ENCODE measurements around the gene VRK1.

VRK1 gene

GRCh38 chr14:96863327-96863985, 66.3 kb downstream of the VRK1 start:
- Histone ChIP-seq H2AFZ (ENCODE audit: insufficient read depth, low read length, poor library complexity) (no peak overlapping the region), H3K36me3 (ENCODE audit: control insufficient read depth in 1 of 2, insufficient read depth in 2 of 2, low read length in 2 of 2) (no peaks in the 10 kb centered on the region), H2BK12ac (ENCODE audit: low read length) (no peak overlapping the region), H2BK5ac (ENCODE audit: low read depth, low read length, poor library complexity) (no peak overlapping the region), H2AK5ac (ENCODE audit: low read length) (no peak overlapping the region), H2BK120ac (ENCODE audit: insufficient read depth, low read length, poor library complexity) (no peak overlapping the region), H4K12ac (ENCODE audit: low read depth, low read length) (no peak overlapping the region), H3K4me3 (ENCODE audit: low read depth, low read length) (no peak overlapping the region), H3K23ac (ENCODE audit: low read length) (no peak overlapping the region), H3K4me2 (ENCODE audit: low read length) (no peak overlapping the region), H3K79me2 (ENCODE audit: control insufficient read depth, insufficient read depth, low read length, poor library complexity) (no peaks in the 10 kb centered on the region), H3K4me1 (ENCODE audit: control insufficient read depth in 1 of 2, insufficient read depth in 2 of 2, low read length in 2 of 2) (no peaks in the 10 kb centered on the region), H3K18ac (ENCODE audit: low read length) (no peak overlapping the region), H3K27ac (ENCODE audit: low read depth, low read length) (no peak overlapping the region), H3K79me1 (ENCODE audit: low read length) (no peaks in the 10 kb centered on the region), H3K14ac (ENCODE audit: low read length) (no peak overlapping the region), H4K91ac (ENCODE audit: low read depth, low read length) (no peak overlapping the region), H3K9ac (ENCODE audit: low read length) (no peak overlapping the region), H4K8ac (ENCODE audit: low read depth, low read length) (no peak overlapping the region), H3K9me3 (ENCODE audit: insufficient read depth, low read depth, low read length) (no peaks in the 10 kb centered on the region), H3K4ac (ENCODE audit: low read depth, low read length) (no peak overlapping the region), H3K27me3 (ENCODE audit: insufficient read depth, low read length) (no peaks in the 10 kb centered on the region)
- no CpG with 5 or more reads among the region's 5 CpGs for WGBS (ENCODE audit: extremely low coverage, insufficient coverage, insufficient read length)
- no peak for DNase-seq

DNA sequence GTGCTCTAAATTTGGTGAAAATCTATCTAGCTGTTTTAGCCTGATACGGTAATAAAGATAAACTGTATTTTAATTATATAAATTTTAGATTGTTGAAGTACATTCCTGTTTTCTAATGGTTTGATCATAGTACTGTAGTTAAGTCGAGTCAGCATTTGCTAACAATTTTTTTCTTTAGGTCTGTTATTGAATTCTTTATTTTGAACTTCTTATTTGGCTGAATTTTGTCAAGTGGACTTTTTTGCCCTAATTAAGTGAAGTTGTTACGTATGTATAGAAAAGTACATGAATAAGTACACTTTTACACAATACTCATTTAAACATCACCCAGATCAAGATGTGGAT, 66.8 kb downstream of the VRK1 start:
- H3K79me1 ChIP-seq (ENCODE audit: low read length), result no peaks in the 10 kb centered on the region
- H3K9ac ChIP-seq (ENCODE audit: low read length), result no peak overlapping the region
- H2BK12ac ChIP-seq (ENCODE audit: low read length), result no peak overlapping the region
- H3K14ac ChIP-seq (ENCODE audit: low read length), result no peak overlapping the region
- H4K12ac ChIP-seq (ENCODE audit: low read depth, low read length), result no peak overlapping the region
- no peak overlapping the region for H2BK5ac ChIP-seq (ENCODE audit: low read depth, low read length, poor library complexity)
- no peak overlapping the region for H3K27ac ChIP-seq (ENCODE audit: low read depth, low read length)
- no peaks in the 10 kb centered on the region for H3K4me1 ChIP-seq (ENCODE audit: control insufficient read depth in 1 of 2, insufficient read depth in 2 of 2, low read length in 2 of 2)
- no peak for DNase-seq
- H3K18ac ChIP-seq (ENCODE audit: low read length), result no peak overlapping the region
- no peaks in the 10 kb centered on the region for H3K27me3 ChIP-seq (ENCODE audit: insufficient read depth, low read length)
- no peak overlapping the region for H3K23ac ChIP-seq (ENCODE audit: low read length)
- H3K36me3 ChIP-seq (ENCODE audit: control insufficient read depth in 1 of 2, insufficient read depth in 2 of 2, low read length in 2 of 2), result no peaks in the 10 kb centered on the region
- no peak overlapping the region for H3K4ac ChIP-seq (ENCODE audit: low read depth, low read length)
- H3K9me3 ChIP-seq (ENCODE audit: insufficient read depth, low read depth, low read length), result no peaks in the 10 kb centered on the region
- H2AK5ac ChIP-seq (ENCODE audit: low read length), result no peak overlapping the region
- no peak overlapping the region for H4K8ac ChIP-seq (ENCODE audit: low read depth, low read length)
- no peak overlapping the region for H3K4me3 ChIP-seq (ENCODE audit: low read depth, low read length)
- H4K91ac ChIP-seq (ENCODE audit: low read depth, low read length), result no peak overlapping the region
- no peak overlapping the region for H2AFZ ChIP-seq (ENCODE audit: insufficient read depth, low read length, poor library complexity)
- no peak overlapping the region for H3K4me2 ChIP-seq (ENCODE audit: low read length)
- no CpG with 5 or more reads among the region's 3 CpGs for WGBS (ENCODE audit: extremely low coverage, insufficient coverage, insufficient read length)
- H3K79me2 ChIP-seq (ENCODE audit: control insufficient read depth, insufficient read depth, low read length, poor library complexity), result no peaks in the 10 kb centered on the region
- H2BK120ac ChIP-seq (ENCODE audit: insufficient read depth, low read length, poor library complexity), result no peak overlapping the region

- Histone ChIP-seq H4K8ac (ENCODE audit: low read depth, low read length) (no peak overlapping the region), H3K27ac (ENCODE audit: low read depth, low read length) (no peak overlapping the region), H4K91ac (ENCODE audit: low read depth, low read length) (no peak overlapping the region), H3K79me1 (ENCODE audit: low read length) (no peaks in the 10 kb centered on the region), H3K79me2 (ENCODE audit: control insufficient read depth, insufficient read depth, low read length, poor library complexity) (no peaks in the 10 kb centered on the region), H3K9me3 (ENCODE audit: insufficient read depth, low read depth, low read length) (no peaks in the 10 kb centered on the region), H3K36me3 (ENCODE audit: control insufficient read depth in 1 of 2, insufficient read depth in 2 of 2, low read length in 2 of 2) (no peaks in the 10 kb centered on the region), H3K4me2 (ENCODE audit: low read length) (no peak overlapping the region), H3K4me3 (ENCODE audit: low read depth, low read length) (no peak overlapping the region), H2AFZ (ENCODE audit: insufficient read depth, low read length, poor library complexity) (no peak overlapping the region), H2AK5ac (ENCODE audit: low read length) (no peak overlapping the region), H3K9ac (ENCODE audit: low read length) (no peak overlapping the region), H3K23ac (ENCODE audit: low read length) (no peak overlapping the region), H3K4me1 (ENCODE audit: control insufficient read depth in 1 of 2, insufficient read depth in 2 of 2, low read length in 2 of 2) (no peaks in the 10 kb centered on the region), H3K18ac (ENCODE audit: low read length) (no peak overlapping the region), H2BK120ac (ENCODE audit: insufficient read depth, low read length, poor library complexity) (no peak overlapping the region), H2BK12ac (ENCODE audit: low read length) (no peak overlapping the region), H4K12ac (ENCODE audit: low read depth, low read length) (no peak overlapping the region), H2BK5ac (ENCODE audit: low read depth, low read length, poor library complexity) (no peak overlapping the region), H3K14ac (ENCODE audit: low read length) (no peak overlapping the region), H3K27me3 (ENCODE audit: insufficient read depth, low read length) (no peaks in the 10 kb centered on the region), H3K4ac (ENCODE audit: low read depth, low read length) (no peak overlapping the region)
- no peak for DNase-seq
- no CpG with 5 or more reads among the region's 3 CpGs for WGBS (ENCODE audit: extremely low coverage, insufficient coverage, insufficient read length)
These were observed 70.5 kb downstream of the VRK1 start for GRCh38 chr14:96867634-96868033.

- H3K23ac ChIP-seq (ENCODE audit: low read length), result no peak overlapping the region
- H3K36me3 ChIP-seq (ENCODE audit: control insufficient read depth in 1 of 2, insufficient read depth in 2 of 2, low read length in 2 of 2), result peaks cover 0 to 1% of the 10 kb centered on the region in 2 experiments
- no peak overlapping the region for H3K4me2 ChIP-seq (ENCODE audit: low read length)
- no peak overlapping the region for H2AFZ ChIP-seq (ENCODE audit: insufficient read depth, low read length, poor library complexity)
- H3K9ac ChIP-seq (ENCODE audit: low read length), result no peak overlapping the region
- no peak overlapping the region for H2AK5ac ChIP-seq (ENCODE audit: low read length)
- no peak overlapping the region for H3K14ac ChIP-seq (ENCODE audit: low read length)
- H4K8ac ChIP-seq (ENCODE audit: low read depth, low read length), result no peak overlapping the region
- DNase-seq, result no peak
- no peak overlapping the region for H3K27ac ChIP-seq (ENCODE audit: low read depth, low read length)
- no peaks in the 10 kb centered on the region for H3K79me2 ChIP-seq (ENCODE audit: control insufficient read depth, insufficient read depth, low read length, poor library complexity)
- H2BK12ac ChIP-seq (ENCODE audit: low read length), result no peak overlapping the region
- H3K27me3 ChIP-seq (ENCODE audit: insufficient read depth, low read length), result no peaks in the 10 kb centered on the region
- H2BK5ac ChIP-seq (ENCODE audit: low read depth, low read length, poor library complexity), result no peak overlapping the region
- no peak overlapping the region for H2BK120ac ChIP-seq (ENCODE audit: insufficient read depth, low read length, poor library complexity)
- WGBS (ENCODE audit: extremely low coverage, insufficient coverage, insufficient read length), result no CpG with 5 or more reads among the region's 4 CpGs
- H4K12ac ChIP-seq (ENCODE audit: low read depth, low read length), result no peak overlapping the region
- no peak overlapping the region for H3K18ac ChIP-seq (ENCODE audit: low read length)
- H3K4me3 ChIP-seq (ENCODE audit: low read depth, low read length), result no peak overlapping the region
- H3K9me3 ChIP-seq (ENCODE audit: insufficient read depth, low read depth, low read length), result no peaks in the 10 kb centered on the region
- H3K79me1 ChIP-seq (ENCODE audit: low read length), result no peaks in the 10 kb centered on the region
- no peak overlapping the region for H4K91ac ChIP-seq (ENCODE audit: low read depth, low read length)
- H3K4me1 ChIP-seq (ENCODE audit: control insufficient read depth in 1 of 2, insufficient read depth in 2 of 2, low read length in 2 of 2), result no peaks in the 10 kb centered on the region
- no peak overlapping the region for H3K4ac ChIP-seq (ENCODE audit: low read depth, low read length)
These were observed 76.9 kb downstream of the VRK1 start for GRCh38 chr14:96874127-96874526.
